GM18505 (cell line): ENCODE results near the gene KIF1B.

Experiments used
- ATAC-seq: cut with Tn5 transposase; IDR thresholded peaks from one replicate; pipeline ENCODE4 v1.9.1; 2021; ENCODE audit not compliant: unreplicated experiment
- POLR2A ChIP-seq: IDR thresholded peaks from 4 replicates; pipeline ENCODE4 v1.6.1; 2011; ENCODE audit warnings: borderline replicate concordance; ENCODE audit not compliant: insufficient read depth, insufficient read length; ENCODE audit errors: extremely low read depth

KIF1B gene

GRCh38 chr1:10263450-10264082 lies 53.2 kb downstream of the KIF1B start:
- ATAC-seq: no peak
- no peak for TF ChIP-seq POLR2A

GRCh38 chr1:10265027-10265426 lies 54.7 kb downstream of the KIF1B start:
- TF ChIP-seq POLR2A: no peak
- no peak for ATAC-seq

- ATAC-seq: no peak
- no peak for TF ChIP-seq POLR2A
These were observed 55.5 kb downstream of the KIF1B start for GRCh38 chr1:10265900-10266299.

GRCh38 chr1:10267319-10267718 lies 56.9 kb downstream of the KIF1B start:
- ATAC-seq: no peak
- no peak for TF ChIP-seq POLR2A

GRCh38 chr1:10267921-10268320 lies 57.6 kb downstream of the KIF1B start:
- no peak for TF ChIP-seq POLR2A
- no peak for ATAC-seq

- ATAC-seq: no peak
- no peak for TF ChIP-seq POLR2A
These were observed 60.7 kb downstream of the KIF1B start for GRCh38 chr1:10271090-10271489.

- TF ChIP-seq POLR2A: no peak
- no peak for ATAC-seq
These were observed 61.5 kb downstream of the KIF1B start for GRCh38 chr1:10271869-10272268.

GRCh38 chr1:10272274-10272673 lies 61.9 kb downstream of the KIF1B start:
- ATAC-seq: no peak
- TF ChIP-seq POLR2A: no peak

GRCh38 chr1:10278880-10279279 lies 68.5 kb downstream of the KIF1B start:
- no peak for TF ChIP-seq POLR2A
- no peak for ATAC-seq

- no peak for TF ChIP-seq POLR2A
- ATAC-seq: no peak
These were observed 70.3 kb downstream of the KIF1B start for GRCh38 chr1:10280439-10281350.

- no peak for ATAC-seq
- TF ChIP-seq POLR2A: no peak
These were observed 73.1 kb downstream of the KIF1B start for GRCh38 chr1:10283318-10283984.

GRCh38 chr1:10286244-10286643 lies 75.9 kb downstream of the KIF1B start:
- TF ChIP-seq POLR2A: no peak
- ATAC-seq: no peak

- no peak for TF ChIP-seq POLR2A
- ATAC-seq: no peak
These were observed 76.8 kb downstream of the KIF1B start for GRCh38 chr1:10287023-10287645.
